ENCODE results near the gene PKHD1.
A peak's percentile ranks its signal among the peaks of the same experiment; 100 is the strongest.

Gene PKHD1

GRCh38 chr6:52104979-52105378 is 17.6 kb upstream of the PKHD1 start:
- no peak for DNase-seq

- DNase-seq, result no peak
Observed at GRCh38 chr6:52103623-52104022, 16.2 kb upstream of the PKHD1 start.

- DNase-seq, result no peak
Observed at GRCh38 chr6:52102405-52102804, 15.0 kb upstream of the PKHD1 start.

DNA sequence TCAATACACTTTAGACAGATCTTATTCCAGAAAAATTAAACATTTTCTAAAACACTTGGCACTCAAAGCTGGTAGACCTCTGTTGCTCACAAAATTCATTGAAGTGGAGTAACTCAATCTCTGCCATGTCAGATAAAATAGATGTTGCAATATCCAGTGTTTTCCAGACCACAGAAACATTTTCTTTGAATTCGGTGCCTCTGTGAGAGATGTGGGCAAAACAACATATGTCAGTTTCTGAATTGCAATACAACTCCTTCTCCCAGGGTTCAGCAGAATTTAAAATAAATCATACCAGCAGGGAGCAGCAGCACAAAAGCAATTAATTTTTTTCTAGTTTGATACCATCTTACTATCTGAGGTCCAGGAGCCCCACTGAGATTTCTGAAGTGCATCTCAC is 11.3 kb upstream of the PKHD1 start:
- DNase-seq, result no peak

DNA sequence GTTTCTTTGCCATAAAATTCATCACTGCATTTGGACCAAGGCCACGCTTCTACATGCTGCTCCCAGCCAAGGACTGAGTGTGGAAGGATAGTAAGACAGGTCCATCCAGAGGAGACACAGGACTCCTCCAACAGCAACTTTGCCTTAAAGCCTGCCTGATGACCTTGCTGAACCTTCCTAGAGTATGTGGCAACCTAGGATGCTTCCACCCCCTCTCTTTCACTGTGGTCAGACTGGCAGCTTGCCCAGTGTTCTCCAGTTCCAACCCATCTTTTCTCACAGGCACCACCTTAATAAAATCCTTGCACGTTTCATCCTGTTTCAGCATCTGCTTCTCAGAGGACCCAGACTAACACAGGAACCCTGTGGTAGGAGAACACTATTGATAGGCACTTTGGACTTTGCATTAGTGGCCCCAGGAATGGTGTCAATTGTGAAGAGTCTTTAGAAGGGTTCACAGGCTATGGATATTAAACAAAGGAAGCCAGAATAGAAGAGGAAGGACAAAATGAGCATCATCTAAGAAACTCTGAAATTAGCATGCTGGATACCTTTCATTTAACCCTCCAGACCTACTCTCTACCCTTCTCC is 2.4 kb upstream of the PKHD1 start:
- no peak for DNase-seq

GRCh38 chr6:52086741-52087140 is 672 bp downstream of the PKHD1 start:
- DNase-seq, result no peak

GRCh38 chr6:52081237-52081636 is 6.2 kb downstream of the PKHD1 start:
- no peak for DNase-seq

DNA sequence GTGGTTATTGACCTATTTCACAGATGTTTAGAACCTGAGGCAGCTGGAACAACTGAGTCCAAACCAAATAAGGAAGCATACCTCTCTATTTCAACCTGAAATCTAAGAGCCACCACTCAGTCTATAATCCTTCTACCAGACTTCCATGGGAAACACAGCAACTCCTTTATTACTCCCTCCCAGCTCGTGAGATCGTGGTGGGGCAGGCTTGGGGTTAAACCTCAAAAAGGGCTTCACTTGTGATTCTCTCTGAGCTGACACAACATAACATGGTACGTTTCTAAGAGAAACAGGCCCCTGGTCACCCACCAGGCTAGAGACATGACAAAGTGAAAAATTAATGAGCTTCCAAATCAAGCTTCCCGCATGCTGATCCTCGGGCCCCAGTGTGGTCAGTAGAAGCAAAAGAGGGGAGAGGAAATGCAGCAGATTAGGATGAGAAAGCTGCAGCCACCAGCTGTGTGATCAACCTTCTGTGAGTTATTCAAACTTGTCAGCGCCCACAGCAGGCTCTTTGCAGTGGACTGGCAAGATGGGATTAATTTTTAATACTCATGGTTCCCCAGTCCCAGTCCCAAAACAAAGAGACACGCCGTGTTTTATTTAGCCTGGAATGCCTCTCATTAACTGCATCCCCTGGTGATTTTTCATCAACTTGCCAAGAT is 9.3 kb downstream of the PKHD1 start:
- DNase-seq, result no peak

DNA sequence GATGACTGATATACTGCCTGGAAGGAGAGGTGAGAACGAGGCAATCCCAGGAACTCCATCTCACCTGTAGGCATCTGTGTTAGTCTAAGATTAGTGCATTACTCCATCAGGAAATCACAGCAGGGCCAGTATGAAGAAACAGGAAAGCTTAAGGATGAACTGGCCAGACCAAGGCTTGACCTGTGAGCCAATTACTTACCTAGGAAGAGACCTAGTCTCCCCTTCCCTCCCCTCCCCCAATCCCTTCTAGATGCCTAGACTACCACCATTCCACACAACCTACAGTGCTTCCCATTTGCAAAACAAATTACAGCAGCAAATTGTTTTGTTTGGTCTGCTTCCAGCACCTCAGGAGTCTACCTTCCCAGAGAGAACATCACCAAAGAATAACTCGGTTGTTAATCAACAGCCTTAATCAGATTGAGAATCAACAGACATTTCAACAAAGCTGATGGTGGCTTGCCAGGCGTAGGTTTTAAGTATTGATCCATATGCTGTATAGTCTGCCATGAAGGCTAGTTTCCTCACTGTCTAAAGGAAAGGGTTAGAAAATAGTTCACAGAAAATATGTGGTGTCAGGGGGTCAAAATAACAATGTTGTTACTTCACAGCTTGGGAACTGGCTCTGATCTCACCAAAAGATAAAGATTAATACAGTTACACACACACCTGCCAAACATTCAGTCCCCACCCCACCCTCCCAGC is 10.1 kb downstream of the PKHD1 start:
- no peak for DNase-seq

DNA sequence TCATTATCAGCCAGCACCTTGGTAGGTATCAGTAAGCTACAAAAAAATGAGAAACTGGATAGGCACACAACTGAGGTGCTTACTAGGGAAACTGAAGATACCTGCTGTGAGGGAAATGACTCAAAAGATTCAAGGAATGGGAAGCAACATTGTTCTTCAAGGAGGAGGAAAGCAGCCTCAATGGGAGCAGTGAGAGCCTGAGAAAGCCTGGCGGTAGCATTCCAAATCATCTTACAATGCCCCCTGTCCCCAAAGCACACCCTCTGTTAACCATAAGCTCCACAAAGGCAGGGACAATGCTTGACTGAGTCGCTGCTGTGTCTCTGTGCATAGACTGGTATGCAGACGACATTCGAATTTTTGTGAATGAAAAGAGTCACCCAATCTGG is 10.6 kb downstream of the PKHD1 start:
- no peak for DNase-seq

GRCh38 chr6:52074716-52075115 is 12.7 kb downstream of the PKHD1 start:
- DNase-seq, result no peak

DNA sequence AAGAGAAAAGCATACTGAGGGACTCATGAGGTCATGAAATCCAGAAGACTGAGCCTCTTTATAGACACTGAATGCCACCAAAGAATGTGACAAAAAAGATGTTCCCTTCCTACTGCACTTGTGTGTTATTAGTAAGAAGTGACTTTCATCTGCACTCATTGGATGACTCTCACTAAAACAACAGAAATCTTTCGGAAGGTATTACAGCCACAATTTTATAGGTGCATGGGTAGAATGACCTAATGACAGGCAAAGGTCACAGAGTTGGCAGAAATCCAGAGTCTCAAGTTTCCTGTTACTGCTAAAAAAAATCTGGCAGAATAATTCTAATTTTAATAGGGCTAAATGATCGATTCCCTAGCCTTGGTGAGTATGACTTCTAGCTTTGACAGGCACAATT is 13.3 kb downstream of the PKHD1 start:
- no peak for DNase-seq

DNA sequence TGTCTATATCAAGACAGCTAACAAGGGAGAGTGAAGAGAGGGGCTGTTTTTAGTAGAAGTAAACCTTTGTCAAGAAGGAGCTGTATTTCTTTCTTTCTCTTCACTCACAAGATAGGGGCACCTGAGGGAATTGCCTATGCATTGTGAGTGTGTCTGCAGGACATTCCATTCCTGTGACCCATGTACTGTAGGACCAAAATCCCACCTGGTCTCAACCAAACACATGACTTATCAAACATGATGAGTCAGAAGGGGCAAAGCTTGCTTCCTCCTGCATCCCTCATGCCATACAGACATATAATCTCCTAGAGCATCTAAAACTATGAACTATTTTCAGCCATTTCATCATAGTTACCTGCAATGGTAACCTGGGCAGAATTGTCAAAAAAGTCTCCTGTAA is 21.8 kb downstream of the PKHD1 start:
- DNase-seq, result no peak

DNA sequence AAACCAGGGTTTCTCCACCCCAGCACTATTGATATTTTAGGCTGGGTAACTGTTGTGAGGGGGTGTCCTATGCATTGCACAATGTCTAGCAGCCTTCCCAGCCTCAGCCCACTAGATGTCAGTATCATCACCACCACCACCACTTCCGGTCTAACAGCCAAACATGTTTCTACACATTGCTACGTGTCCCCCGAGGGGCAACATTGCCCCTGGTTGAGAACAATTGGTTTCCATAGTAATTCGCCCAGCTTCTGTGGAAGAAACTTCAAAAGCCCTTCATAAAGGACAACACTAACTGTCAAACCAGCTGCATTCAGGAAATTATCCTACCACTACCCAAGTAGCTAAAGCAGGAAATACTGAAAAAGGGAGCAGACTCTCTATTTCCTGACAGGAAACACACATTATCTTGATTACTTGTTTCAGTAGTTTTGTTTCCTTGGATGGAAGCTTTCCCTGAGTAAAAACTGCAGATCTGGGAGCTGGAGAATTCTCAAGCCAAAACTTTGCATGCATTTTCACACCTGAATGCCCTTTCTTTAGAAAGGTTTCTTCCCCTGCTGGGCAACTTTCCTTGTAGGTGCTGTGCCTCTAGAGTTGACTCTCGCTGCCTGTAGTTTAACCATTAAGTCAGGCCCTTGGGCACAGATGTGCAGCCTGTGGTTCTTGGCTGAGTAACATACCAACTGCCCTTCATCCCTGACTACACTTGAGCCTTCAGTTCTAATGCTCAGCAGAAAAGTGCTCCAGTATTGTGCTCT is 23.6 kb downstream of the PKHD1 start:
- peak; percentile 42 for DNase-seq

DNA sequence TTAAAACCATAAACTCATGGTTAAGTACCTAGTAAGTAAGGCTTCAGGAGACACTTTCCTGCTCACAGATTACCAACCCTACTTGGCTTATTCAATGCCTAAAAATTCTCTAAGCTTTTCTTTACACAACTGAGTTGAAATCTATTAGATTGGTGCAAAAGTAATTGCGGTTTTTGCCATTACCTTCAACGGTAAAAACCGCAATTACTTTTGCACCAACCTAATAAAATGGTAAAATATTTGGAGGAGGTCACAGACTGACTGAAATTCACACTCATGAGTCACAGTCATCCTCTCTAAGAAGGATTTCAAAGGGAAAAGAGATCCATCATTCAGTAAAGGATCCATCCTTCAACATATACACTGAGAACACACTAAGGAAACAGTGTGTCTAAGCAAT is 25.9 kb downstream of the PKHD1 start:
- DNase-seq, result no peak

DNA sequence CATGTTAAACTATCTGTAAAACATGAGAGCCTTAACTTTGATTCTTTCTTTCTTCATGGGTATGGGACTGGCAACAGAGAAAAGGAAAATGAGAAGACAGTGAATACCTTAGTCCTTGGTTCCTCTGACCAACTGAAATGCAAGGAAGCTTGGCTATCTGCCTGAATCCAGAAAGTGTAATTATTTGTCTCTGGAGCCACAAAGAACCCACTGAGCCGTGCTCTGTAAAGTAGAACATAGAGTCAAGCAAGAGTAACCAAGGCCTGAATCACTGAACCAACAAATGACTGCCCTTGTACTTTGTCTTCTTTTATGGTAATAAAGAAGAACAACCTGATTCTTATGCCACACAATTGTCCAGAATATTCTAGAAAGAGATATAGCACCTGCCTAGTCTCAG is 27.6 kb downstream of the PKHD1 start:
- DNase-seq, result no peak

GRCh38 chr6:52055451-52055850 is 32.0 kb downstream of the PKHD1 start:
- no peak for DNase-seq

- DNase-seq, result no peak
Observed at GRCh38 chr6:52053038-52053695, 34.2 kb downstream of the PKHD1 start.

- DNase-seq, result no peak
Observed at GRCh38 chr6:52050051-52050405, 37.4 kb downstream of the PKHD1 start.

GRCh38 chr6:52049252-52050050 is 38.0 kb downstream of the PKHD1 start:
- peak; percentile 27 for DNase-seq

DNA sequence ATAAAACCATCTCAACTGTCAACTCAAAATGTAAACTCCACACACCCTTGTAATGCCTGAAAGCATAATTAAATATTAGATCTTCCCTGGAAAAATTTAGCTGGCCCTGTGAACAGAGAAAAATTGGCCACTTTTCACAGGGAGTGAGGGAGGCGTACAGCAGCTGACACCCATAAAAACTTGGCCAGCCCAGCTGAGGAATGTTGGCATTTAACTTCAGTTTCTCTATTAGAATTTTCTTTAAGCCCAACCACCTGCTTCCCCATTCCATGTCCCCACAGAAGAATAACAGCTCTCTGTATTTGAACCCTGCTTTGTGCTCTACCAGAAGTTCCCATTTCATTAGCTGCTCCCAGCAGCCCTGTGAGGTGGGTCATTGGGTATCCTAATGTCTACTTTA is 41.0 kb downstream of the PKHD1 start:
- DNase-seq, result no peak

- no peak for DNase-seq
Observed at GRCh38 chr6:52045481-52045880, 41.9 kb downstream of the PKHD1 start.
